NCI-H345 (cell line): ENCODE measurements around the gene CNPY4.
A peak's percentile ranks its signal among the peaks of the same experiment; 100 is the strongest.
"Not testable (repeated sequence)": the region's sequence is repeated elsewhere in the genome, so short reads cannot be mapped to it uniquely, and the experiment has no call there.

Experiments used
- DNase-seq: peaks from one replicate; lab custom pipeline; 2025; lab: John Stamatoyannopoulos, UW

Gene CNPY4

GRCh38 chr7:100119970-100120732 lies 717 bp downstream of the CNPY4 start:
- DNase-seq = peak; percentile 60

GRCh38 chr7:100120733-100121036 lies 1.3 kb downstream of the CNPY4 start:
- no peak for DNase-seq

GRCh38 chr7:100122067-100122466 lies 2.6 kb downstream of the CNPY4 start:
- DNase-seq = peak; percentile 98

- no peak for DNase-seq
Observed at GRCh38 chr7:100122568-100122967, 3.1 kb downstream of the CNPY4 start.

GRCh38 chr7:100124301-100125230 lies 5.1 kb downstream of the CNPY4 start:
- DNase-seq = no peak

- DNase-seq = no peak
Observed at GRCh38 chr7:100126239-100126930, 7.0 kb downstream of the CNPY4 start.

- DNase-seq = peak; percentile 89
Observed at GRCh38 chr7:100126931-100127865, 7.8 kb downstream of the CNPY4 start, which contains the start of gene MBLAC1. Gene MBLAC1 (plus strand): TSS chr7:100126967. CDS start chr7:100127396, 429 bp downstream.

GRCh38 chr7:100127866-100128636 lies 8.6 kb downstream of the CNPY4 start:
- DNase-seq = no peak

- no peak for DNase-seq
Observed at GRCh38 chr7:100128637-100128963, 9.2 kb downstream of the CNPY4 start.

- DNase-seq = not testable (repeated sequence)
Observed at GRCh38 chr7:100130220-100130607, 10.8 kb downstream of the CNPY4 start.

- peak; percentile 77 for DNase-seq
Observed at GRCh38 chr7:100130608-100131453, 11.4 kb downstream of the CNPY4 start.

GRCh38 chr7:100132126-100132525 lies 12.7 kb downstream of the CNPY4 start:
- no peak for DNase-seq

GRCh38 chr7:100132697-100133151 lies 13.3 kb downstream of the CNPY4 start:
- DNase-seq = peak; percentile 66

- no peak for DNase-seq
Observed at GRCh38 chr7:100137851-100138760, 18.7 kb downstream of the CNPY4 start.

GRCh38 chr7:100141555-100141949 lies 22.1 kb downstream of the CNPY4 start:
- DNase-seq = no peak

GRCh38 chr7:100142461-100142860 lies 23.0 kb downstream of the CNPY4 start:
- no peak for DNase-seq

- not testable (repeated sequence) for DNase-seq
Observed at GRCh38 chr7:100146350-100146749, 26.9 kb downstream of the CNPY4 start.

- no peak for DNase-seq
Observed at GRCh38 chr7:100147278-100147677, 27.8 kb downstream of the CNPY4 start.

GRCh38 chr7:100148225-100148558 lies 28.8 kb downstream of the CNPY4 start:
- no peak for DNase-seq
